Measurements from ENCODE around the gene PM20D2.

DNA sequence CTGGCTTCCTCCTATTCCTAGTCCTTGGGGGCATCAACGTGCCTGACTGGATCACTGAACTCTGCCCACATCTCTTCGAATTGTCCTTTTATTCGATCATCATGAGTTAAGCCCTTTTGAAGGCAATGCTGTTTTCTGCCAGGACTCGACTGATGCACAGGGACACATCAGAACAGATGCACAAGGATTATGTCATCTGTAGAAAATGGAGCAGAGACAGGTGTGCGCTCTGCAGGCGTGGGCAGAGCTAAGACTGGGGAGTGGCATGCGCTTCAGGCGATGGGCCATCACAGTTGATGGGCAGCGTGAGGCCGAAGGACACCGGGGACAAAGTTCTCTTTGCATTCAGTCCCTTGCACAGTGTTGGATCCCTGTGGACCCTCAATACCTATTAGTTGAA, 58.2 kb downstream of the PM20D2 start:
- TF ChIP-seq, protein P1, sequence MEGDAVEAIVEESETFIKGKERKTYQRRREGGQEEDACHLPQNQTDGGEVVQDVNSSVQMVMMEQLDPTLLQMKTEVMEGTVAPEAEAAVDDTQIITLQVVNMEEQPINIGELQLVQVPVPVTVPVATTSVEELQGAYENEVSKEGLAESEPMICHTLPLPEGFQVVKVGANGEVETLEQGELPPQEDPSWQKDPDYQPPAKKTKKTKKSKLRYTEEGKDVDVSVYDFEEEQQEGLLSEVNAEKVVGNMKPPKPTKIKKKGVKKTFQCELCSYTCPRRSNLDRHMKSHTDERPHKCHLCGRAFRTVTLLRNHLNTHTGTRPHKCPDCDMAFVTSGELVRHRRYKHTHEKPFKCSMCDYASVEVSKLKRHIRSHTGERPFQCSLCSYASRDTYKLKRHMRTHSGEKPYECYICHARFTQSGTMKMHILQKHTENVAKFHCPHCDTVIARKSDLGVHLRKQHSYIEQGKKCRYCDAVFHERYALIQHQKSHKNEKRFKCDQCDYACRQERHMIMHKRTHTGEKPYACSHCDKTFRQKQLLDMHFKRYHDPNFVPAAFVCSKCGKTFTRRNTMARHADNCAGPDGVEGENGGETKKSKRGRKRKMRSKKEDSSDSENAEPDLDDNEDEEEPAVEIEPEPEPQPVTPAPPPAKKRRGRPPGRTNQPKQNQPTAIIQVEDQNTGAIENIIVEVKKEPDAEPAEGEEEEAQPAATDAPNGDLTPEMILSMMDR (conservative IDR thresholded peaks at IDR 0.05 in 1 of 2, IDR thresholded peaks at IDR 0.05 in 1 of 2; ENCODE audit: low read depth in 1 of 2, low read length in 2 of 2) = no peak
- no peak for TF ChIP-seq EZH2 (IDR thresholded peaks at IDR 0.05; ENCODE audit: low read length, missing control alignments)
